ENCODE results near the gene TSC1.
A peak's percentile ranks its signal among the peaks of the same experiment; 100 is the strongest.

TSC1 gene

GRCh38 chr9:132931178-132931735 is 13.2 kb downstream of the TSC1 start:
- DNase-seq = no peak

- no peak for DNase-seq
Measured at GRCh38 chr9:132927704-132928103, 16.7 kb downstream of the TSC1 start.

- no peak for DNase-seq
Measured at GRCh38 chr9:132923346-132923902, 21.0 kb downstream of the TSC1 start.

DNA sequence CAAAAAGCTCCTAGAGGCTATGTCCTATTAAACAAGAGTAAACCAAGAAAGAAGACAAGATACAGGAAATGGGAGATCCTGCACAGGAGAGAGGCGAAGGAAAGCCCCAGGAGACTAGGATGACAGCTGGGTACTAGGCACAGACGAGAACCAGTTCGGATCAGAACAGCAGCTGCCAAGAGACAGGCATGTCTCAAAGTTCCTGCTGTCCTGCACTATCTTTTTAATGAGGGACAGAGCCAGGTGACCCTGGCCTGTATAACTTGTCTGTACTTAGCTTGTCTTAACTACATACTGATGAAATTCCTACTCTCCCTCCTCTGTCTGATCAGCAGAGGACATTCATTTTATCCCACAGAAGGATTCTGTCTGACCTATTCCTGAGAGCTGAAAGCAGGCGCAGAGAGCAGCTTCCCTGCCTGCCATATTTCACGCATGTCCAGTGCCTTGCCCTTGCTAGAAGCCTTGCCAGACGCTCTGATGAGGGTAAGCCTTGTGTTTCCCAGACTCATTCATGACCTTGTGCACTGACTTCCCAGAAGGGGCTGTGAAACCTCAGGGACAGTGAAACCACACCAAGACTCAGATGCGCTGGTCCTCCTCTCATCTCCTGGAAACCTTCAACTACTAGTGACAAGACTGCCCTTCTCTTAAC is 24.7 kb downstream of the TSC1 start:
- DNase-seq = no peak

- no peak for DNase-seq
Measured at GRCh38 chr9:132914924-132915323, 29.5 kb downstream of the TSC1 start.

GRCh38 chr9:132912131-132912530 is 32.3 kb downstream of the TSC1 start:
- DNase-seq = no peak

DNA sequence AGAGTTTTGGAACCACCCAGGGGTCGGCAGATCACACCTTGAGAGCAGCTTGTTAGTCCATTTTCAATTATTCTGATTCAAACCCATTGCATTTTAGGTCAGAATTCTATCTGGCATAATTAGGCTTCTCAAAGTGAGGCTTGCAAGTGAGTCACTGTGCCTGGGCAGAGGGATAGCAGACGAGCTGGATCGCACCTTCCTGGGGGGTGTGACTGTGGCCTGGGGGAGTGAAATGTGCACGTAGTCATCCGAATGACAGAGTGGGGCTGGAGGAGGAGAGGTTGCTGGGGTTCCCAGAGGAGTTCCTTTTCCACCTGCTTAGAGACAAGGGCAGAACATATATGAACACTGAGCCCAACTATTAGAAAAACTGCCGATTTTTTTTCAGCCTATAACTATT is 34.0 kb downstream of the TSC1 start:
- no peak for DNase-seq

GRCh38 chr9:132909311-132909710 is 35.1 kb downstream of the TSC1 start:
- DNase-seq = no peak

- no peak for DNase-seq
Measured at GRCh38 chr9:132908635-132909034, 35.8 kb downstream of the TSC1 start.

DNA sequence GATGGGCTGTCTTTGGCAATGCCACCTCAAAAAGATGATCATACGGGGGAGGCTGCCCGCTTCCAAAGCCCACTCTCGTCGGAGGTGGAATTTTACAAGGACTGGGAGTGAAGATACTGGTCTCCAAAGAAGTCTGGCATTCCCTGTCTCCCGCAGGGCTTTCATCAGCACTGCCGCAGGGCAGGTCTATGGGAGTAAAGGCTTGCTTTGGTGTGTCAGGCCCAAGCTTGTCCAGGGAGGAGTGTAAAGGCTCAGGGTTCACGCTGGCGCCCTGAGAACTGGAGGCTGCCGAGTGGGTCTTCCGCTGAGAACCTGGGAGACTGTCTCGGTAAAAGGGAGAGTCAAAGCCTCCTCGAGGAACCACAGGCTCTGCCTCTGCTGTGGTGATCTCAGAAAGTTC is 38.7 kb downstream of the TSC1 start:
- DNase-seq = no peak

DNA sequence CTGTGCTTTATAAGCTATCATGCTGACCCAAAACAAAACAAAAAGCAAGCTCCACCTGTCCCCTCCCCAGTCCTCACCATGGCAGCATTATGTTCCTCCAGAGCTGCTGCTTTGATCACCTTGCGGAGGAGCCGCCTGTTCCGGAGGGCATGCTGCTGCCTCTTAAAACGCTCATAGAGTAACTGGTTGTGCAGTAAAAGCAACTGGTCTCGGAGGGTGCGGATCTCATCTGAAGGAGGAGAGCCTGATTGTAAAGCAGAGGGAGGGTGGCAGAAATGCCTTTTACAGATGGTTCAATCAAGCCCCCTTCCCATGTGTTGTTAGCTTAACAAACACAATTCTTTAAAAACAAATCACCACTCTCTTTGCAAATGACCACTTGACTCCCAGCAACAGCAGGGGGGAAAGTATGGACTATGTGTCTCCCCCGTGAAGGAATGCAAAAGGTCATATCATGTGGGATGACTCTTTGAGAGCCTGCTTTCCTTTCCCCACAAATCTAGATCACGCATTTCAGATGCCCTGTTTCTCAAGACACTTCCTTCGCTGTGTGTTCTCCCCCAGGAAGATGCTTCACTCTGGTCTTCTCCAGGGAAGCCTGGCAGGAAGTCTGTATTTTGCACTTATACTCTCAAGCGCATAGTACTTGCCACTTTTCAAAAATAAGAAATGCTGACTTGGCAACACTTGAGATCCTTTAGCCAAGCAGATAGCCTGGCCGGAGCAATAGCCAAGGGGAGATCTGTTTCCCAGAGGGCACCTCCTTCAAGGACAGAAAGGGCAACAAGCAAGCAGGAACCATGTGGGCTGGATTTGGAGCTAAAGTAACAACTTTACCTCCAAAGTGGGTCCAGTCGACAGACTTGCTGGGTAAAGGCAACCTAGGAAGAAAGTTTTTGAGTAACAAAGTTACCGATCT is 40.6 kb downstream of the TSC1 start:
- no peak for DNase-seq

- DNase-seq = peak; percentile 45 to 62 (median 59)
Measured at GRCh38 chr9:132901858-132902831, 42.3 kb downstream of the TSC1 start.

GRCh38 chr9:132898051-132898450 is 46.4 kb downstream of the TSC1 start:
- no peak for DNase-seq

- DNase-seq = no peak
Measured at GRCh38 chr9:132896906-132897305, 47.5 kb downstream of the TSC1 start.

DNA sequence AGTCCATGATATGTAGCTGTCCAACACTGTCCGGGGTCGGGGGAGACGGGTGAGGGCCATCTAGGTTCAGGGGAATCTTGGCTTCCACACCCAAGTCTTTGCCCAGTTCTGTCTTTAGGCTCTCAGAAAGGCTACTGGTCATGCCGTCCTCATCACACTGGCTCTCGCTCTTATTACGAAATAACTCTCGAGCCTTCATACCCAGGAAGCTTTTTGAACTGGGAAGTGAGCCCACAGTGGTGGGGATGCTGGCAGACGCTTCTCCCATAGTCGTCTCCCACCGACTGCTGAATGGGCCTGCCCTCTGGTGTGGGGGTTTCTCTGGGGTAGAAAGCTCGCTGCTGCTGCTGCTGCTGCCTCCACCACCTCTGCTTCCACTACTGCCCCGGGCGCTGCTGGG is 48.2 kb downstream of the TSC1 start:
- DNase-seq = no peak

DNA sequence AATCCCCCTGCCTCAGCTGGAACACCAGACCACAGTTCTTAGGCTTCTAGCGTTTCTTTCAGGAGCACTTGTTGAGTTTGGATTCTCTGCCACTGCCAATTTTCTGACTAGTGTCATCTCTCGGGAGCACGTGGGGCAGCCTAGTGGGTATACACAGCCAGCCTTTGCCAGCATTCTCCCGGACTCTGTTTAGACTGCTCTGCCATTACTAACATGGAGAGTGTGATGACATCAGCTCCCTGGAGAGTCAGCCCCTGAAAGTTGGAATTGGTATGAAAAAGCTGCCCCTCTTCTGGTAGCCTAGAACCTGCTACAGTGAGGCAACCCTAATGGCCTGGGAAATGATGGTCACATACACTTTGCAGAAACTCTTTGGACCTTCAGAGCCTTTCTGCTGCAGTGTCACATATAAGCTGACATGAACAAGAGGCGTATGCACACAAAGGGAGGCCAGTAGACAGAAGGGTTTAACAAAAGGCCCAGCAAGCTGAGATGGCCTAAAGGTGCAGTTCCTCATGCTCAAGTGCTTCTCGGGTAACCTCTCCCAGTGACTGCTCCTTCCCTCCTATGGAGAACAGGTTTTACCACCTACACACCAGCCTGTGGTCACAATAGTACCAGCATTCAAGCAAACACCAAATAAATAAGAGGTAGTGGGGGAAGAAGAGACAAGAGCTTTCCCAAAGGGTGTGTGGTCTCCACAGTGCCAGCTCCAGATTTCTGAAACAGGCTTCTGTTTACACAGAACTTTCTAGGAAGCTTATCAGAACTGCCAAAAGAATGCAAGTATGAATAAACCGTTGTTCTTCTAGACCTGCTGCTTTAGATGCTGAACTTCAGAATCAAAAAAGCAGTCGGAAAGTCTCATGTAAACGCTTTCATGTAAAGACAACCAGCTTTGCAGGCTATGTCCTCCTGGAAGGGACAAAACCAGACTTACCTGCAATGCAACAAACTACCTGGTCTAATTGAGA is 49.3 kb downstream of the TSC1 start:
- no peak for DNase-seq

DNA sequence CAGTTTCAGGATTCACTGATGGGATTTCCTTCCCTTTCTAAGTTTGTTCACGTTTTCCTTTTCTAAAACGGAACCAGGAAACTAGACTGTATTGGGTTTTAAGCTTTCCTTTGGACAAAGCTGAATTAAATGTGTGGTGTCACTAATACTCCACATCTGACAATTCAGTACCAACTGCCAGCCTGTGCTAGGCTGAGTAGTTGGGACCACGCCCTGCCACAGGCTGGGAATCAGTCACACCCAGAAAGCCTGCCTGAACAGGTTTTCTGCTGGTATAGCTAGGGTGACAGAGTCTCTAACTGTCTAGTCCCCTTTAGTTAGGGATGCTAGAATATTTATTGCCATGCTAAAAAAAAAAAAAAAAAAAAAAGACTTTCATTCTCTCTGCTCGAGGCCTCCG is 50.1 kb downstream of the TSC1 start:
- DNase-seq = no peak

GRCh38 chr9:132892400-132892799 is 52.0 kb downstream of the TSC1 start:
- DNase-seq = no peak

DNA sequence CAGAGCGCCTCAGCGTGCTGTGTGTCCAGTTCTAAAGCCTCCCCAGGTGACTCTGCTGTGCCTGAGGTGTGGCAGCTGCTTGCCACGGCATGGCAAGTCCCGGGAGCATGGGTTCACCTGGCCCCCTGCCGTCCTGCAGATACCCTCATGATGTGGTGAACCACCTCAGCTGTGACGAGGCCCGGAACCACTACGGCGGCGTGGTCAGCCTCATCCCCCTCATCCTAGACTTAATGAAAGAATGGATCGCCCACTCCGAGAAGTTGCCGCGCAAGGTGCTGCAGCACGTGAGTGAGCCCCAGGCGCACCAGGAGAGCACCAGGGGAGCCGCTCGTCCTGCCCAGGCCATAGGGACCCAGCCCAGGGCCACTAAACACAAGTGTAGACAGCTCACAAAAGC is 56.3 kb downstream of the TSC1 start:
- DNase-seq = no peak

DNA sequence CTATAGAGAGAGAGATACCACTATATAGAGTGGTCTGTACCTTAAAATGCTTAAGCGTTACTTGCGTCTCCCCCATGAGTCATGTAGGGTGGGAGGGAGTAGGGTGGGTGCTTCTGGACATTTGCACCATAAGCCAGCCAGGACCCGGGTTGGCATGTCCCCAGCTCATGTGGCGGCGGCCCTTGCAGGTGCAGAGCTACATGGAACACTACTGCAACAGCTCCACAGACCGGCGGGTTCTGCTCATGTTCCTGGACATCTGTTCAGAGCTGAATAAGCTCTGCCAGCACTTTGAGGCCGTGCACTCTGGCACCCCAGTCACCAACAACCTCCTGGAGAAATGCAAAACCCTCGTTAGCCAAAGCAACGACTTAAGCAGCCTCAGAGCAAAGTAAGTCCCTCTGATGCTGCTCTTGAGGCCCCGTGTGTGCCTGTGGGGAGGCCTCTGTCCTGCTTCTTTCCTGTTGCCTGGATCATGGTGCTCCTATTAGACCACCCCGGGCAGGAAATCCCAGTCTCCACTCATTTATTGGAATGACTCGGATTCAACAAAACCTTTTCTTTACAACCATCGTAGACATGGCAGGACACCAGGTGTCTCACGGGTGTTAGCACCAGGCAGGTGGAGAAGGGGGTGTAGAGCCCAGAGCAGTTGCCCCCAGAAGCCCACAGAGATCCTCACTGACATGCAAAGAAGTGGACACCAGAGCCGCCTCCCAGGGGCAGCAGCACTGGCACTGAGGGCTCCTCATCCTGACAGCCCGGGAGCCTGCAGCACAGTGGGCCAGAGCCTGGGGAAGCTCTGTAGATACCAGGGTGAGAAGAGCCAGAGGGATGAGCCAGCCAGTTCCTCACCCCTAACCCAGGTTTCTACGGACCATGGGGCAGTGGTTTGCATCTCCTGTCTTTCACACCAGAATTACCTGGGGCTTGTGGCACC is 57.0 kb downstream of the TSC1 start:
- DNase-seq = no peak

Data from activated CD4-positive, CD25-positive, alpha-beta regulatory T cell (primary cell).